Stimulated activated CD4-positive, alpha-beta T cell treated with anti-CD3 and anti-CD28 coated beads, Interleukin-15, amount 100 ng/mL, for 24 hours (primary cell): ENCODE measurements around the gene DYRK1B.
"Not testable (repeated sequence)": the region's sequence is repeated elsewhere in the genome, so short reads cannot be mapped to it uniquely, and the experiment has no call there.

Source experiments
- DNase-seq: peaks from one replicate; pipeline ENCODE4 v3.0.0-alpha.2; 2020

DYRK1B gene

DNA sequence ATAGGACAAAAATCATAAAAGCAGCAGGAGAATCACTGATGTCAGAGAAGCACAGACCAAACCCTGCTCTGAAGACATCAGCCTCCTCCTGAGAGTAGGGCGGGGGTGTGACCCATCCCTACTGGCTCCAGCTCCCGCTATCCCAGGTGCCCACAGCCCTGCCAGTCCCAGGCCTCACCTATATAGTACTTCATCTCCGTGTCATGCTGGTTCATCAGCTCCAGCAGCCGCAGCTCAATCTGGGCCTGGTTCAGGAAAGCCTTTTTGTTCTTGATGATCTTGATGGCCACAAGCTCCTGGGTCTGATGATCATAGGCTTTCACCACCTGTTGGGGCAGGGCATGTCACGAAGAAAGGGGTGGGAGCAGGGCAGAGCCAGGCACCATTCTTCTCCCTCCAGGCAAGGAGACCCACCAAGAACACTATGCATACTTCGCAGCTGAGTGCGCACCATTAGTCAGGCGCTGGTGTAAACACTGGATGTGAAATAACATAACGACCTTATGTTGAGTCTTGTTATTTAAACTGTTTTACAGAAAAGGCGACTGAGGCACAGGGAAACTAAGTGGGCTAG, 4.2 kb downstream of the DYRK1B start:
- DNase-seq: no peak

DNA sequence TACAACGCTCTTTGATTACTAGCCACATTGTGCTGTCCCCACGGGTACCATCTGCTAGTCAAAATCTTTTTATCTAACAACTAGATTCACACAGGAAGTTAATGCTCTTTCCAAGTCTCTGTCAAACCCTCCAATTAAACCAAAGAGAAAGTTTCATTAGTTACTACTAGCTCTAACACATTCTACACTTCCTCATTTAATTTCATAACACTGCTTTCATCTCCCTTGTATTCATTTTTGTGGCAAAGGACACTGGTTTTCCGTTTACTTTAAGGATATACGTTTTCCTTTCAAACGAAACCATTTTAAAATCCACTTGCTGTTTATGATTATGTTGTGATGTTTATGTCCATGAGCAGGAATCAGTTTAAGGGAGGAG, 5.3 kb downstream of the DYRK1B start:
- no peak for DNase-seq

DNA sequence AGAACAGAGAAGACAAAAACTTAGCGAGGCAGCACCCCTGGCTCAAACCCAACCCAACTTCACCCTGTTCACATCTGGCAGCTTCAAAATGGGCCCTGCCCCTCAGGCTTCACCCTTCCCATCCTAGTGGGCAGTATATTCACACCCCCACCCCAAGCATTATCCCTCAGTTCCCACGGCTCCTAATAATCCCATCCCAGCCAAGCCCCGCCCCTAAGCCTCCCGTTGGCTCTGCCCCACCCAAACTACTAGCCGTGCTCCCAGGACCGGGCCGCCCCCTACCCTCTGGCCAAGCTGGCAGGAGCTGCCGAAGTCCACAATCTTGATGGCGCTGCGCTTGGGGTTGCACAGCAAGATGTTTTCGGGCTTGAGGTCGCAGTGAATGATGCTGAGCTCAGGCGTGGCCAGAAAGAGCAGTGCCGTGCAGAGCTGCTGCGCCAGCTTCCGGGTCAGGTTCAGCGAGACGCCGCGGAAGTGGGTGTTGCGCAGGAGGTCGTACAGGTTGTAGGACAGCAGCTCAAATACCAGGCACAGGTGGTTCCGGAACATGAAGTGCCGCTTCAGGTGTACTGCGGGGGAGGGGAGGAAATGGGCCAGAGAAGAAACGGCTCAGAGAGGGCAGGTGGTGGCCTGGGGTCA, 5.8 kb downstream of the DYRK1B start:
- DNase-seq: no peak

DNA sequence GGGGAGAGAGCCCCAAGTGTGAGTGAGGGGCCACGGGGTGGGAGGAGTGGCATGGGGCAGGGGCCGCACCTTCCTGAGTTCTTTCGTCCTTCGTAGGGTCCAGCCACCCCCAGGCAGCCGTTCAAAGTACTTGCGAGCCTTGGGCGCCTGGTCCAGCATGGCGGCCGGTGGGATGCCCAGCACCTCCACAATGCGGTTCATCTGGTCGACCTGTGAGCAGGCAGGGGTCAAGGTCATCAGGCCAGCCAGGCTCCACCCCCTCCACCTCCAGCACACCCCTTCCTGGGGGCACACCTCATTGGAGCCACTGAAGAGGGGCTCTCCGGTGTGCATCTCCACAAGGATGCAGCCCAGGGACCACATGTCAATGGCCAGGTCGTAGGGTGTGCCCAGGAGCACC, 6.7 kb downstream of the DYRK1B start:
- no peak for DNase-seq

DNA sequence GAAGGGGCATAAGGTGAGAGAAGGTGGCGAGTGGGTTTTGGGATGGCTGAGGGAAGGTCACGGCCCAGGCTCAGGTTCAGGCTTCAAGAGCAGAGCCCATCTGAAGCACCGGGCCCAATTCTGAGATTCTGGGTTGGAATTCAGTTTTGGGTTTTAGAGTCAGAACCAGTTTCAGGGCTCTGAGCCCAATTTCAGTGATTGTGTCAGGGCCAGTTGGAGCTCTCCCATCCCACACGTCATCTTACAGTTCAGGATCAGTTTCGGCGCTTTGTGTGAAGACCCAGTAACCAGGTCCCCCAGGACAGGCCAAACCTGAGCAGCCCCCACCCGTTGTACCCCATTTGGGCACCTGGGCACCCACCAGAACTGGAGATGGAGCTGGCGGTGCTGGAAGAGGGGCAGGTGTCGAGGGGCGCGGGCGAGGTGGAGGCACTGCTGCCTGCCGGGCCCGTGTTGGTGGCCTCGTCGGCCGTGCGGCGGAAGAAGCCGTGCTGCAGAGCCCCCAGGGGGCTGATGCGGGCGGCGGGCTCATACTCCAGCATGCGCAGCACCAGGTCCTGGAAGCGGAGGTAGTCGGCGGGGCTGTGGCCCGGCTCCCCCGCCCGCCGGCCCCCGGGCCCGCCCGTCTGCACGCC, 7.5 kb downstream of the DYRK1B start:
- no peak for DNase-seq

DNA sequence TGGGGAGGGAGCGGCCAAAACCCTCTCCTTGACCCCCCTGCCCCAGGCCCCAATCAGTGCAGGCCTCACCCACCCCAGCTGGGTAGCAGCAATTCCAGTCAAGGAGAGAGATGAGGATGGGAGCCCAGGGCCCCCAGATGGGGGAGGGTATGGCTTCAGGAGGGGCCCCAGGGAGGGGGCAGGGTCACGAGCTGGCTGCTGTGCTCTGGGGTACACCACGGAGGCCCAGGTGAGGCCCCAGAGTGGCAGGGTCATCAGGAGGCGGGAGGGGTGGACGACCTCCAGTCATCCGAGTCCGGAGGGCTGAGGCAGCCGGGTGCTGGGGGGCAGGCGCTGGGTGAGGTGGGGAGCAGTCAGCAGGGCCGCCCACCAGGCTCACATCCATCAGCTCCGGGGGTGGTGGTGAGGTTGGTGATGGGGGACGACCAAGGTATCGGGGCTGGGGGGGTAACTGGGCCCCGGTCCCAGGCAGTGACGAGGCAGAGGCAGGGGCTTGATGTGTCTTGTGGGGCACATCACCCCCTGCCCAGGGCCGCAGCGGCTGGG, 8.4 kb downstream of the DYRK1B start:
- DNase-seq: no peak

DNA sequence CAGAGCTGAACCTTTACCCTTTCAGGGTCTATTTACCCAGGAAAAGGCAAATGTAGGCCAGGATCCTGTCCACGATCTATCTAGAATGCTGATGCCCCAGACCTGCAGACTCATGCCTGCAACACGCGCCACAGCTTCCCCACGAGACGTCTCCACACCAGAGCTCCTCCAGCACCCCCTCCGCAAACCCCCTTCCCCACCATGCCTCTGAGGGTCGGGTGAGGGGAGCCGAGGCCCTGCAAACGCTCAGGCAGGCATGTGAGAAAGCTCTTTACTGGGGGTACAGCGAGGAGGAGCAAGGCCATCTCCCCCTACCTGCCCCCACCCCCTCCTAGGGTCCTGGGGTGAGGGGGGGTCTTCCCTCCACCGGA, 8.9 kb downstream of the DYRK1B start:
- DNase-seq: no peak

DNA sequence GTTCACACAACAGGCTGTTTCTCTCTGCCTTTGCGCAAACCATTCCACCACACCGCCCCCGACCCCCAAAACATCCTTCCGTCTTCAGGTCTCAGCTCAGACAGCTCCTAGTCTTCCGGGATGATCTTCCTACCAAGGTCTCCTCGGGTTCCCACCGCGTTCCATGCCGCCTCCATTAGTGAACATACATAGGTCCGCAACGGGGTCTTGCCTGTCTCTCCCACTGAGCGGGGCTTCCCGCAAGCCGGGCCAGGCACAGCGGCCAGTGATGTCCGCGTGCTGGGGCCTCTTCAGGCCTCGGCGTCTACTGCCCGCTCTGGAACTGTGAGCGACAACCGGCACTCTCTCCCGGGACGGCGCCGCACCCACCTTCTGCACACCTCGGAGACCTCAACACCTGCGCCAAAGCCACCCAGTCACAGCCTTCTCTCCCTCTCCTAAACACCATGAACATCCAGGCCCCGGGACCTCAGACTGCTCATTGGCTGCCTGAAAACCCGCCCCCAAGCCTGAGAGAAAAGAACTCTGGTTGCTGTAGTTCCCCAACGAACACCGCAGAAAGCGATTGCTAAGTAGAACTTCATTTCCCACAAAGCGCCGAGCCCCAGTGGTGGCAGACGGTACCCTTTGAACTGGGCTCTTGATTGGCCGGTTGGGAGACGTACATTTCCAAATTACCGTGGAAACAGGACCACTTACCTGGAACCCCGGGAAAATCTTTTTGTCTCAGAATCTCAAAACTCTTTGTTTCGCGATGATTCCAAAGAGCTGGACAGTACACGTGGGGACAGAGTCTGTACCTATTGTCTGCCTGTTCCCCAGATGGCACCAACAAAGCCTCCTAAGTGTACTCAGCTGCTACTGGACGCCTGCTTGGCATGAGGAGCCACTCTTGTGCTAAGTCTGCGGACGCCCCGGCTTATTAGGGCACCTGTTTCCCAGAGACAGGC, 9.5 kb downstream of the DYRK1B start:
- peak; percentile 91 for DNase-seq

DNA sequence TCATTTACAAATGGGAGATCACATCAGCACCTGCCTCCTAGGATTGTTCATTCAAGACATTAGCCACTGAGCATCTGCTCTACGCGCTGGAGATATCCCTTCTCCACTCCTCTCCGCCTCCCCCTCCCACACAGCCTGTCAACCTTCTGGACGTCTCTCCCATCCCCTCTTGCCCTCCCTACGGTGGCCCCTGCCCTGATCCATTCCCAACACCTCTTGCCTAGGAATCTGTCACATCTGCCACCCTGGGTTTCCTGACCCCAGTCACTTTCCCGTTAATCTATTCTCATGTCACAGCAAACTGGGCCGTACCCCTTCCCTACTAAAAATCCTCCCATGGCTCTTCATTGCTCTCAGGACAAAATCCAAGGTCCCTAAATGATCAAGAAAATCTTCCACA, 10.3 kb downstream of the DYRK1B start:
- no peak for DNase-seq

DNA sequence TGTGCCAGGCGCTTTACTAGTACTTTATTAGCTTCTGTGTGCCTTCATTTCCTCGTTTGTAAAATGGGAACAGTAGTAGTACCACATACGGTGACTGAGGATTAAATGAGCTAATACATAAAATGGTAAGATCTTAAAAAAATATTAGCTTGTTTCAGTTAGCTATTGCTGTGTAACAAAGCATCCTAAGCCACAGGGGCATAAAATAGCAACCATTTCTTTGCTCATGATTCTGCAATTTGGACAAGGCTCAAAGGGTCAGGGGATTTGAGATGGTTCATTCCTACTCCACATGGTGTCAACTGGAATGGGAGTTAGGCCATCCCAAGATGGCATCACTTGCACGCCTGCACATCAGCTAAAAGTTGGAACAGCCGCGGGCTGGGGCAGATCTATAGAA, 13.3 kb downstream of the DYRK1B start:
- DNase-seq: no peak

DNA sequence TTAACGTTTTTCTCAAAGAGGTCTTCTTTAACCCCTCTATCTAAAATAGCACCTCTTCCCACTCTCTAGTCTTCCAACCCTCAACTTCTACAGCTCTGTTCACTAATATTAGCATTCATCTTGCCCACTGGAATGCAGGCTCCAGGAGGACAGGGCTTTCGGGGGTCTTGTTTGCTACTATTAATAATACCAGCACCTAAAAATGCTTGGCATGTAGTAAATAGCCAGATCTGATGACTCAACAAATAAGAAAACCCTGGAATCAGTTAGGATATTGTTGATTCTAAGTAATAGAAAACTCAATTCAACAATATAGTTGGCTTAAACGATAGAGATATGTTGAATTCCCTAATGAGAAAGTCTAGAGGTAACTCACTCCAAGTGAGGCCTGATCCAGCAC, 14.2 kb downstream of the DYRK1B start:
- no peak for DNase-seq

DNA sequence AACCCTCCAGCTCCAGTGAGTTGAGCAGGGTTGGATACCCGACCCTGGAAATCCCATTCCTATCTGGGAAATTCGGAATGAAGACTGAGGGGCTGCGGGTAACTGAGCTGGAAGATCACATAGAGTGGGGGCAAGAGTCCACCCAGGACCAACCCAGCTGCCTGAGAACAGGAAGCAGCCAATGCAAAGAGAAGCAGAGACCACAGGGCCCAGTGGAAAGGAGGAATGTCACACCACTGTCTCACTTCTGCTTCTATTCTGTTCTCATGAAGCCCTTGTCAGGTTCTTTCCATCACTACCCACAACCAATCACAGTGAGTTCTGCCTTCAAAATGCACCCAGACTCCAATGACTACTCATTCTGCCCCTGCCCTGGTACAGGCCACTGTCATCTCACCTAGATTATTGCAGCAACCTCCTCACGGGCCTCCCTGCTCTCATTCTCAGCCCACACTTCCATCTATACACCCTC, 15.3 kb downstream of the DYRK1B start:
- no peak for DNase-seq

DNA sequence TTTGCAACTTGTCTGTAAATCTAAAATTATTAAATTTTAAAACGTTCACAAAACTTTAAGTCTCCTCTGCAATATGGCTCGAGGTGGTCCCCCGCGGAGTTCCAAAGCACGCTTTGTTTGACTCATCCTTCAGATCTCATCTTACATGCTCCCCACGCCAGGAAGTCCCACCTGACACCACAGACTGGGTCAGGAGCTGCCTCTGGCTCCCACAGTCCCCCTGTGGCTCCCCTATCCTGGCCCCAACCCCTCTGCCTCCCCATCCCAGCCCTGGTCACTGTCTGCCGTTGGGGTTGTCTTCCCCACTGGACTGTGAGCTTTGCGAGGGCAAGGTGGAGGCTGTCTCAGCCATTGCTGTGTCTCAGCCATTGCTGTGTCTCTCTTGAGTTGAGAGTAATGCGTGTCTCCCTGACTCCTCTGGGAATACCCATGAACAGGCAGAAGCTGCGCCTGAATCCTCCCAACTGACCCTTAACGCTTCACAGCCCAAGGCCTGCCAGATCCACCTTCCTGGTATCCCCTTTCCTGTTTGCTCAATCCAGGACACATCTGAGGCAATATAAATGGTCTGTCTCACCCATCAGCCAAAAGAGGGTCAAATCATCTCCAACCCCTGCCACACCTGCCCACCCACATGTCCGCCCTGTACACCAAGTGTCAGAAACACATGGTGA, 15.9 kb downstream of the DYRK1B start:
- DNase-seq: no peak

DNA sequence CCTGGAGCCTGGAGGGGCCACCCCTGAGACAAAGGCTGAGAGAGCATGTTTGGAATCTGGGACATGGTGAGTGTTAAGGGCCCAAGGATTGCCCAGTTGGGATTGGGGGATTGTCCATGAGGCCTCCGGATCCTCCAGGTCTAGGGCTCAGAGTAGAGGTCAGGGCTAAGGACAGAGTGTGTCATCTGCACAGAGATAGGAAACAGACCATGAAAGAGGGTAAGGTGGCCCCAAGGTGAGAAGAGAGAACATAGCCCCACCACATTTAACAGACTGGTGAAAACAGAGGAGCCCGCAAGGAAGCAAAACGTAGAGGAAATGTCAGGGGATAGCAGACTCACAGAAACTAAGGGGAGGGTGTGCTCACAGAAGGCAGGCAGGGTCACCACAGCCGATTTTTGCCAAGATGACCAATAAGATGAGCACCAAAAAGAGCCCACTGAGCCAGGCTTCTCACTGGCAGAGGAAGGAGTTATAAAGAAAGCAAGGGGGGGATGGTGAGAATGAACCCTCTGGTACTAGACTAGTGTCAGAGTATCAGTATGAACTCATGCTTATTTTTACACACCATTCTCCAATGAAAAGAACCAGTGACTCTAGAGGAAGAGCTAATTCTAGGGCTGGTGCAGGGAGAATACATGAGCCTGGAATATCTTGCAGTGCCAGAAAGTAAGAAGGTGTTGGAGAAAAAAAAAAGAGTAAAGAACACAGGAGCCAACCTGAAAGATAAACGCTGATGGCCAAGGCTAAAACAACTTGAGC, 17.5 kb downstream of the DYRK1B start:
- no peak for DNase-seq

DNA sequence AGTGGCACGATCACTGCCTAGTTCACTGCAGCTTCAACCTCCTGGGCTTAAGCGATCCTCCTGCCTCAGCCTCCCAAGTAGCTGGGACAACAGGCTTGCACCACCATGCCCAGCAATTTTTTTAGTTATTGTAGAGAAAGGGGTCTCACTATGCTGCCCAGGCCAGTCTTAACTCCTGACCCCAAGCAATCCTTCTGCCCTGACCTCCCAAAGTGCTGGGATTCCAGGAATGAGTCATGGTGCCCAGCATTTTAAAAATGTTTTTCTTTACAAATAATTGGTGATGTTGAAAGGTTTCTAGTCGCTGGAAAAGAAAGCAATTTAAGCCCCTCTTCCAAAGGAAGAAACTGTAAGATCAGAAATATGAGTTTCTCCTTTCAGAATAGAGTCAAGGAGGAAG, 19.4 kb downstream of the DYRK1B start:
- no peak for DNase-seq

DNA sequence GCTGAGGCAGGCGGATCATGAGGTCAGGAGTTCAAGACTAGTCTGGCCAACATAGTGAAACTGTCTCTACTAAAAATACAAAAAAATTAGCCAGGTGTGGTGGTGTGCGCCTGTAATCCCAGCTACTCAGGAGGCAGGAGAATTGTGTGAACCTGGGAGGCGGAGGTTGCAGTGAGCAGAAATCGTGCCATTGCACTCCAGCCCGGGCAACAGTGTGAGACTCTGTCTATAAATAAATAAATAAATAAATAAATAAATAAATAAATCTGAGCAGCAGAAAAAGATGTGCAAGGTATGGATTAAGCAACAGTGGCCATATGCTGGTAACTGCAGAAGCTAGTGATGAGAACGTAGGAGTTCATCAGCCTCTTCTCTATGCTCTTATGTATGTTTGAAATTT, 19.9 kb downstream of the DYRK1B start:
- DNase-seq: not testable (repeated sequence)

DNA sequence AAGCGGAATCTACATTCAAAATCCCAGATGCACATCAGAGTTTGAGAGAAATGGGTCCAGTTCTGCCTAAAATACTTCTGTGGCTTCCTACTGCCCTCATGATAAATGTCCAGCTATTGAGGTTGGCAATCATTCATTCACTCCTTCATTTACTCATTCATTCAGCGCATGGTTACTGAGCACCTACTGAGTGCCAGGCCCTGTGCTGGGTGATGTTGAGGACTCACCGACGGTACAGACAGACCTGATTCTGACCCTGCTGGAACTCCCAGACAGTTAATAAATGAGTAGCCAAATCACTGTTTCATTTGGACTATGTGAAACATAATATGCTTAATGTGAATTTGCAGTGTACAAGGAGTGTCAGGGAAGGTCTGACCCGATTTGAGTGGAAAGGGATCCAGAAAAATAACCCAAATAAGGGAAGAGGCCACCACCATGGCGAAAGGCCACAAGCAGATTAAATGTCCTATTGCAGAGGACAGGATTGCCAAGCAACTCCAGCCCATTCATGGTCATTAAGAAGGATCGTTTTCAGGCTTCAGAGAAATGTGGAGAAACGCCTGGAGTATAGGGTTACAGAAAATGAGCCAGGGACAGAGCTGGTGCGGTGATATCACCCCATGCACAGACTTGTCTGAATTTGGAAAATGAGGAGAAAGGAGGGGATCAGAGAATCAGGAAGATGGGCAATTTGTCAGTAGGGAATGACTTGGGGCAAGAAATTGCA, 20.5 kb downstream of the DYRK1B start:
- DNase-seq: no peak

DNA sequence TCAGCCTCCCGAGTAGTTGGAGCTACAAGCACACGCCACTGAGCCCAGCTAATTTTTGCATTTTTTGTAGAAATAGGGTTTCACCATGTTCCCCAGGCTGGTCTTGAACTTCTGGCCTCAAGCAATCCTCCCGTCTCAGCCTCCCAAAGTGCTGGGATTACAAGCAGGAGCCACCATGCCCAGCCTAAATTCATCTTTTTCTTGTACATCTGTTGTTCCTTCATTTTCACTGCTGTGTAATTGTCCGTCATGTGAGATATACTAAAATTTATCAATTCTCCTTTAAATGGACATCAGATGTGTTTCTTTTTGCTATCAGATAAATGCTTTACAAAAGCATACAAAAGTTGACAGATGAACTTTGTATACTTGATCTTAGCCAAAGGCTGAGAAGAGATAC, 22.9 kb downstream of the DYRK1B start:
- DNase-seq: no peak

DNA sequence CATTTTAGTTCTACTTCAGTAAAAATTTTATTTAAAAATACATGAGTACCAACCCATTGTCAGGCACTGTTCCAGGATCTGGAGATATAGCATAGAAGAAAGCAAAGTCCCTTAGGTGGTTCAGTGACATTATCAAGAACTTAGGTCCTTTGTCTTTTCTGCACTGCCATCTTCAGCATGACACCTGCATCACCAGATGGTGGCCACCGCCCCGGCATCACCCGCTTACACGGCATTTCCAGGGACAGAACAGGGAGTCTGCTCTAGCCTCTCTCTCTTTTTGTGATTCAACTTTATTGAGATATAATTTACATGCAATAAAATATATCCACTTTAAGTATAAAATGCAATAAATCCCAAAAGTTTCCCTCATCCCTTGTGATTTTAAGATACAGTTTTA, 23.5 kb downstream of the DYRK1B start:
- DNase-seq: no peak

DNA sequence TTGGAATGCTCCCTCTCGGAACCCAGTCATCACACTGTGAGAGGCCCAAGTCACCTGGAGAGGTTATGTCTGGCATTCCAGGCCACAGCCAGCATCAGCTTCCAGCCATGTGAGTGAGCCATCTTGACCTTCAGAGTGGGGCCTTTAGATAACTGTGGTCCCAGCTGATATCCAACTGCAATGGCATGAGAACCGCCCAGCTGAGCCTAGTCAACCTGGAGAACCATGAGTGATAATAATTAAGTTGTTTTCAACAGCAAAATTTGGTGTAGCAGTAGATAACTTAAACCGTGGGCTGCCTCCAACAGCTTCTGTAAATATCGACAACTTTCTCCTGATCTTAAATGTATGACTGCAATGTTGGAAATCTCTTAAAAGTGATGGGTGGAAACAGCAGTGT, 24.6 kb downstream of the DYRK1B start:
- no peak for DNase-seq

DNA sequence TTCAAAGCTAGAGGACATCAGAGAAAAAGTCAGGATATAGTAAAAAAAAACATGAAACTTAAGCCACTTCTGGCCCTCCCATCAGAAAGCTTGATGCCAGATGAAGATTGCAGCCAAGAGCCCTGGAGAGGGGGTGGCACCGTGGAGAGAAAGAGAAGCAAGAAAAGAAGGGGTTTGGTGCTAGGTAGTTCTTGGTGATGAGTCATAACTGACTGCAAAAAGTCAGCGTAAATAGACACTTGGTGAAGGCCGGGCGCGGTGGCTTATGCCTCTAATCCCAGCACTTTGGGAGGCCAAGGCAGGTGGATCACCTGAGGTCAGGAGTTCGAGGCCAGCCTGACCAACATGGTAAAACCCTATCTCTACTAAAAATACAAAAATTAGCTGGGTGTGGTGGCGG, 25.3 kb downstream of the DYRK1B start:
- DNase-seq: not testable (repeated sequence)
